K562 (cell line): ENCODE measurements around the gene HDAC1. TPM values are rescaled to one million over a fixed set of nuclear protein-coding genes. Genes with fewer than 3 reads are reported as not detected.
A peak's percentile ranks its signal among the peaks of the same experiment; 100 is the strongest.

ENCODE experiments used
- ATF1 ChIP-seq, 2 experiments: fragments of 450-650 bp in 1 of 2; IDR thresholded peaks; 2 replicates each; pipeline ENCODE4 v1.6.1; 2016; ENCODE audit warnings: missing compliant biosample characterization in 1 of 2, missing genetic modification characterization in 1 of 2
- CBFB ChIP-seq: sonication (generic); formaldehyde crosslinking; IDR thresholded peaks from 2 replicates; pipeline ENCODE4 v1.4.0; 2020; ENCODE audit warnings: mild to moderate bottlenecking, missing genetic modification reagents
- CBX8 ChIP-seq: fragments of 200-600 bp; sonication (generic); IDR thresholded peaks from 2 replicates; pipeline ENCODE4 v1.6.1; 2012; ENCODE audit warnings: borderline replicate concordance, mixed run types, low read depth, mild to moderate bottlenecking, moderate library complexity, mixed read lengths, low read length, control low read depth, inconsistent platforms; ENCODE audit not compliant: poor library complexity, severe bottlenecking; ENCODE audit errors: extremely low read depth
- DIDO1 ChIP-seq: fragments of 450-650 bp; IDR thresholded peaks from 2 replicates; pipeline ENCODE4 v1.6.1; 2016; ENCODE audit warnings: low read depth, missing biosample characterization, missing genetic modification characterization
- HOXB6 ChIP-seq: fragments of 250-450 bp; sonication (Bioruptor Pico); IDR thresholded peaks from 2 replicates; pipeline ENCODE4 v1.5.1; 2022; ENCODE audit warnings: mild to moderate bottlenecking, borderline replicate concordance
- MYNN ChIP-seq, 2 experiments: sonication (generic); formaldehyde crosslinking in 1 of 2; IDR thresholded peaks; 2 replicates each; pipeline versions ENCODE4 v1.5.0 to v1.6.1; 2016 to 2020; ENCODE audit warnings: antibody characterized with exemption in 1 of 2, missing genetic modification reagents in 1 of 2
- POLR2AphosphoS5 ChIP-seq: IDR thresholded peaks from 2 replicates; pipeline ENCODE4 v1.6.1; 2011; ENCODE audit warnings: mild to moderate bottlenecking, low read depth, low read length, moderate library complexity; ENCODE audit not compliant: control insufficient read depth, insufficient read depth
- POLR3A ChIP-seq: IDR thresholded peaks from 2 replicates; pipeline ENCODE4 v1.6.1; 2011; ENCODE audit warnings: borderline replicate concordance, mild to moderate bottlenecking, moderate library complexity; ENCODE audit not compliant: insufficient read length, insufficient read depth; ENCODE audit errors: extremely low read depth
- RBM22 ChIP-seq: fragments of 200-400 bp; formaldehyde crosslinking; IDR thresholded peaks from 2 replicates; pipeline ENCODE4 v1.6.1; 2018; ENCODE audit warnings: low read length, low read depth; ENCODE audit not compliant: poor library complexity, severe bottlenecking
- RBM25 ChIP-seq: fragments of 200-400 bp; formaldehyde crosslinking; IDR thresholded peaks from 2 replicates; pipeline ENCODE4 v1.6.1; 2018; ENCODE audit warnings: low read length, low read depth, moderate library complexity; ENCODE audit not compliant: severe bottlenecking
- SNRNP70 ChIP-seq: fragments of 200-400 bp; formaldehyde crosslinking; optimal IDR thresholded peaks from 2 replicates; pipeline ENCODE3; 2017; ENCODE audit warnings: low read depth, low read length
- ZFX ChIP-seq: sonication (generic); formaldehyde crosslinking; IDR thresholded peaks from 2 replicates; pipeline ENCODE4 v1.8.0; 2022; ENCODE audit warnings: mild to moderate bottlenecking, missing genetic modification reagents, moderate library complexity
- ZNF133 ChIP-seq: fragments of 250-450 bp; sonication (Bioruptor Pico); IDR thresholded peaks from 2 replicates; pipeline ENCODE4 v1.4.0; 2020; ENCODE audit warnings: mild to moderate bottlenecking
- polyA plus RNA-seq, 8 experiments: library from polyadenylated mRNA; depleted of rRNA in 4 of 8; stranded (reverse) in 5 of 8; unstranded in 3 of 8; fragments of >200 nt; fragmentation: Nextera tagmentation in 2 of 8; fragmentation: Illumina TruSeq in 1 of 8; extraction: Ambion mirVana in 2 of 8; extraction: Trizol in 1 of 8; gene quantifications; 2 replicates each; pipeline versions ENCODE4 v1.2.1 to v1.2.3, GENCODE V29; 2011 to 2014; ENCODE audit warnings: inconsistent platforms in 1 of 8, missing spikeins in 1 of 8
- total RNA-seq, 7 experiments: library from RNA; depleted of rRNA in 6 of 7; stranded (reverse); fragments of >200 nt in 6 of 7; fragmentation: Illumina TruSeq in 2 of 7; extraction: Trizol in 2 of 7; gene quantifications; 2 replicates each; pipeline versions ENCODE4 v1.2.1 to v1.2.3, GENCODE V29; 2011 to 2021; ENCODE audit warnings: low replicate concordance in 1 of 7
- TF ChIP-seq, protein P1 (sequence below): fragments of 250-450 bp; sonication (Bioruptor Pico); IDR thresholded peaks from 2 replicates; pipeline ENCODE4 v1.4.0; 2020; ENCODE audit warnings: mild to moderate bottlenecking, moderate library complexity, borderline replicate concordance
- TF ChIP-seq, protein P2 (sequence below): fragments of 450-650 bp; formaldehyde crosslinking; IDR thresholded peaks from 2 replicates; pipeline ENCODE4 v1.4.0; 2022; ENCODE audit warnings: missing genetic modification characterization
- TF ChIP-seq, protein P3 (sequence below): sonication (generic); IDR thresholded peaks from 2 replicates; pipeline ENCODE4 v1.6.1; 2016
- TF ChIP-seq, protein P4 (sequence below): fragments of 250-450 bp; sonication (Bioruptor Pico); IDR thresholded peaks from 2 replicates; pipeline ENCODE4 v1.4.0; 2020; ENCODE audit warnings: borderline replicate concordance
- TF ChIP-seq, protein P5 (sequence below): fragments of 200-800 bp; sonication (Bioruptor generic); IDR thresholded peaks from 2 replicates; pipeline ENCODE4 v1.6.1; 2017; ENCODE audit warnings: missing genetic modification characterization, missing compliant biosample characterization

HDAC1 gene
- total and polyA plus RNA-seq, 9 of the 15 experiments (the other 6 are each of a cell fraction or from before 2014, with no cell fraction given) = 169 to 384 (median 193) TPM

DNA sequence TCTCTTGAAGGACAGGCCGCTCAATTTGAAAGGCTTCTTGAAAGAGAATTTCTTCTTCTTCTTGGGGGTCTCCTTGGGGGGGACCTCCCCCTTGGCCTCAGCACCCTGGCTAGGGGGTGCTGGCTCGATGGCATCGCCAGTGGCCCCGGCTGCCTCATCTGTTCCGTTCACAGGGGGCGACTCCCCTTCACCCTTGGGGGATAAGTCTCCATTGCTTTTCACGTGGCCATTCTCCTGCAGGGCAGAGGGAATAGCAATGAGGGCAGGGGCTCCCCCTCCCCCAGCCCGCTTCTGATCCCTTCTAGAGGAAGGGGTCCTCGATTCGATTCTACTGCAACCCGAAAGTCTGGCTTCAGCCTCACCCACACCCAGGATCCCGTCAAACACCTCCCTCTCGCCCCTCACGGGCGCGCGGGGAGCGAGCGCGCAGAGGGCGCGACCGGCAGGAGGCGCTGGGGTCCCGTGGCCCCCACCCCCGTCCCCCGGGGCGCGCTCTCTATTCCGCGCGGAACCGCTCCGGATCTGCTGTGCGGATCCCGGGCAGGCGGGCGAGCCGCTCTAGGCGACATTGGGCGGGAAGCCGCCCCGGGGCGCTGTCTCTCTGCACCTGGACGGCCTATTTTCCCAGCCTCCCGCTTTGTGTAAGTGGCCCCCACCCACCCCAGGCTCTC lies 43.1 kb downstream of the HDAC1 start (continued):
- TF ChIP-seq MYNN (IDR thresholded peaks at IDR 0.05) (peak; percentile 16; the same call in 1 of the 2 replicates), MYNN (CRISPR knock-in tag; IDR thresholded peaks at IDR 0.05) (no peak), RBM22 (peak; percentile 91), DIDO1 (tag) (no peak), CBX8 (no peak), ZFX (CRISPR knock-in tag) (peak; percentile 40; the same call in 1 of the 2 replicates), RBM25 (no peak), HOXB6 (CRISPR knock-in tag) (no peak), POLR3A (no peak), CBFB (CRISPR knock-in tag) (no peak), POLR2AphosphoS5 (no peak; the same call in 1 of the 2 replicates), ZNF133 (no peak), ATF1 (CRISPR knock-in tag; IDR thresholded peaks at IDR 0.05) (no peak), ATF1 (tag; IDR thresholded peaks at IDR 0.05) (0 out of 2 replicates have a peak, but pooled peaks have one; percentile 28), SNRNP70 (no peak)
- TF ChIP-seq, protein P1, sequence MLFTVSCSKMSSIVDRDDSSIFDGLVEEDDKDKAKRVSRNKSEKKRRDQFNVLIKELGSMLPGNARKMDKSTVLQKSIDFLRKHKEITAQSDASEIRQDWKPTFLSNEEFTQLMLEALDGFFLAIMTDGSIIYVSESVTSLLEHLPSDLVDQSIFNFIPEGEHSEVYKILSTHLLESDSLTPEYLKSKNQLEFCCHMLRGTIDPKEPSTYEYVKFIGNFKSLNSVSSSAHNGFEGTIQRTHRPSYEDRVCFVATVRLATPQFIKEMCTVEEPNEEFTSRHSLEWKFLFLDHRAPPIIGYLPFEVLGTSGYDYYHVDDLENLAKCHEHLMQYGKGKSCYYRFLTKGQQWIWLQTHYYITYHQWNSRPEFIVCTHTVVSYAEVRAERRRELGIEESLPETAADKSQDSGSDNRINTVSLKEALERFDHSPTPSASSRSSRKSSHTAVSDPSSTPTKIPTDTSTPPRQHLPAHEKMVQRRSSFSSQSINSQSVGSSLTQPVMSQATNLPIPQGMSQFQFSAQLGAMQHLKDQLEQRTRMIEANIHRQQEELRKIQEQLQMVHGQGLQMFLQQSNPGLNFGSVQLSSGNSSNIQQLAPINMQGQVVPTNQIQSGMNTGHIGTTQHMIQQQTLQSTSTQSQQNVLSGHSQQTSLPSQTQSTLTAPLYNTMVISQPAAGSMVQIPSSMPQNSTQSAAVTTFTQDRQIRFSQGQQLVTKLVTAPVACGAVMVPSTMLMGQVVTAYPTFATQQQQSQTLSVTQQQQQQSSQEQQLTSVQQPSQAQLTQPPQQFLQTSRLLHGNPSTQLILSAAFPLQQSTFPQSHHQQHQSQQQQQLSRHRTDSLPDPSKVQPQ (CRISPR knock-in tag) = no peak
- TF ChIP-seq, protein P2, sequence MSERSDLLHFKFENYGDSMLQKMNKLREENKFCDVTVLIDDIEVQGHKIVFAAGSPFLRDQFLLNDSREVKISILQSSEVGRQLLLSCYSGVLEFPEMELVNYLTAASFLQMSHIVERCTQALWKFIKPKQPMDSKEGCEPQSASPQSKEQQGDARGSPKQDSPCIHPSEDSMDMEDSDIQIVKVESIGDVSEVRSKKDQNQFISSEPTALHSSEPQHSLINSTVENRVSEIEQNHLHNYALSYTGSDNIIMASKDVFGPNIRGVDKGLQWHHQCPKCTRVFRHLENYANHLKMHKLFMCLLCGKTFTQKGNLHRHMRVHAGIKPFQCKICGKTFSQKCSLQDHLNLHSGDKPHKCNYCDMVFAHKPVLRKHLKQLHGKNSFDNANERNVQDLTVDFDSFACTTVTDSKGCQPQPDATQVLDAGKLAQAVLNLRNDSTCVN (CRISPR knock-in tag) = no peak
- TF ChIP-seq, protein P3, sequence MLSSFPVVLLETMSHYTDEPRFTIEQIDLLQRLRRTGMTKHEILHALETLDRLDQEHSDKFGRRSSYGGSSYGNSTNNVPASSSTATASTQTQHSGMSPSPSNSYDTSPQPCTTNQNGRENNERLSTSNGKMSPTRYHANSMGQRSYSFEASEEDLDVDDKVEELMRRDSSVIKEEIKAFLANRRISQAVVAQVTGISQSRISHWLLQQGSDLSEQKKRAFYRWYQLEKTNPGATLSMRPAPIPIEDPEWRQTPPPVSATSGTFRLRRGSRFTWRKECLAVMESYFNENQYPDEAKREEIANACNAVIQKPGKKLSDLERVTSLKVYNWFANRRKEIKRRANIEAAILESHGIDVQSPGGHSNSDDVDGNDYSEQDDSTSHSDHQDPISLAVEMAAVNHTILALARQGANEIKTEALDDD = no peak
- TF ChIP-seq, protein P4, sequence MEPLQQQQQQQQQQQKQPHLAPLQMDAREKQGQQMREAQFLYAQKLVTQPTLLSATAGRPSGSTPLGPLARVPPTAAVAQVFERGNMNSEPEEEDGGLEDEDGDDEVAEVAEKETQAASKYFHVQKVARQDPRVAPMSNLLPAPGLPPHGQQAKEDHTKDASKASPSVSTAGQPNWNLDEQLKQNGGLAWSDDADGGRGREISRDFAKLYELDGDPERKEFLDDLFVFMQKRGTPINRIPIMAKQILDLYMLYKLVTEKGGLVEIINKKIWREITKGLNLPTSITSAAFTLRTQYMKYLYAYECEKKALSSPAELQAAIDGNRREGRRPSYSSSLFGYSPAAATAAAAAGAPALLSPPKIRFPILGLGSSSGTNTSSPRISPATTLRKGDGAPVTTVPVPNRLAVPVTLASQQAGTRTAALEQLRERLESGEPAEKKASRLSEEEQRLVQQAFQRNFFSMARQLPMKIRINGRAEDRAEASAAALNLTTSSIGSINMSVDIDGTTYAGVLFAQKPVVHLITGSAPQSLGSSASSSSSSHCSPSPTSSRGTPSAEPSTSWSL (CRISPR knock-in tag) = no peak
- TF ChIP-seq, protein P5, sequence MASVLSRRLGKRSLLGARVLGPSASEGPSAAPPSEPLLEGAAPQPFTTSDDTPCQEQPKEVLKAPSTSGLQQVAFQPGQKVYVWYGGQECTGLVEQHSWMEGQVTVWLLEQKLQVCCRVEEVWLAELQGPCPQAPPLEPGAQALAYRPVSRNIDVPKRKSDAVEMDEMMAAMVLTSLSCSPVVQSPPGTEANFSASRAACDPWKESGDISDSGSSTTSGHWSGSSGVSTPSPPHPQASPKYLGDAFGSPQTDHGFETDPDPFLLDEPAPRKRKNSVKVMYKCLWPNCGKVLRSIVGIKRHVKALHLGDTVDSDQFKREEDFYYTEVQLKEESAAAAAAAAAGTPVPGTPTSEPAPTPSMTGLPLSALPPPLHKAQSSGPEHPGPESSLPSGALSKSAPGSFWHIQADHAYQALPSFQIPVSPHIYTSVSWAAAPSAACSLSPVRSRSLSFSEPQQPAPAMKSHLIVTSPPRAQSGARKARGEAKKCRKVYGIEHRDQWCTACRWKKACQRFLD = no peak
